ENCODE data around the gene NT5C.

DNA sequence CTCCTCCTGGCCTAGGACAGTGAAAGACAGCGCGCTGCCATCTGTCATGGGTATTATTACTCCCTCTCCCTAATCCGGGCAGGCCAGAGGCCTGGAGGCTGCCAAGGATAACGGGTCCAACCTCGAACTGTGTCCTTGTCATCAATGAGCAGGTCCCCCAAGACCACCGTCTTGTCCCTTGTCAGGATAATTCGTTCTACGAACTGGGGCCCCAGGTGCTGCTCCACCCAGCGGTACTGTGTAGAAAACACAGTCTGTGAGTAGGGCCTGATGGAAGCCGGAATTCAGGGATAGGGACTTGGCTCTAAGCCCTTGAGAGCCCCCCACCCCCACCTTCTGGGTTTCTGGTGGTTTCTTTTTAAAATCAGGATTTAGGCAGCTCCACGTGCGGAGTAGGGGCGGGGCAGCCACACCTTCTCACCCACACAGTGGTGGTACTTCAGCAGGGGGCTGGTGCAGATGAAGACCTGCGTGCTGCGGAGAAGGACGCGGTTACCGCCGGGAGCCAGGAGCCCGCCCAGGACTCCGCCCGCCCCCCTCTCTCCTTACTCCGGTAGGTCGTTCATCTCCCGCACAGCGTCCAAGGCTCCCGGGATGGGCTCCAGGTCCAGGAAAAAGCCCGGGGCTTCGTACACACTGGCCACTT lies 787 bp downstream of the NT5C start:
- TF ChIP-seq POLR2A (IDR thresholded peaks at IDR 0.05) = no peak
- TF ChIP-seq, protein P1, sequence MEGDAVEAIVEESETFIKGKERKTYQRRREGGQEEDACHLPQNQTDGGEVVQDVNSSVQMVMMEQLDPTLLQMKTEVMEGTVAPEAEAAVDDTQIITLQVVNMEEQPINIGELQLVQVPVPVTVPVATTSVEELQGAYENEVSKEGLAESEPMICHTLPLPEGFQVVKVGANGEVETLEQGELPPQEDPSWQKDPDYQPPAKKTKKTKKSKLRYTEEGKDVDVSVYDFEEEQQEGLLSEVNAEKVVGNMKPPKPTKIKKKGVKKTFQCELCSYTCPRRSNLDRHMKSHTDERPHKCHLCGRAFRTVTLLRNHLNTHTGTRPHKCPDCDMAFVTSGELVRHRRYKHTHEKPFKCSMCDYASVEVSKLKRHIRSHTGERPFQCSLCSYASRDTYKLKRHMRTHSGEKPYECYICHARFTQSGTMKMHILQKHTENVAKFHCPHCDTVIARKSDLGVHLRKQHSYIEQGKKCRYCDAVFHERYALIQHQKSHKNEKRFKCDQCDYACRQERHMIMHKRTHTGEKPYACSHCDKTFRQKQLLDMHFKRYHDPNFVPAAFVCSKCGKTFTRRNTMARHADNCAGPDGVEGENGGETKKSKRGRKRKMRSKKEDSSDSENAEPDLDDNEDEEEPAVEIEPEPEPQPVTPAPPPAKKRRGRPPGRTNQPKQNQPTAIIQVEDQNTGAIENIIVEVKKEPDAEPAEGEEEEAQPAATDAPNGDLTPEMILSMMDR (IDR thresholded peaks at IDR 0.05) = peak; percentile 22 to 39
